Measurements from ENCODE around the gene RAPGEF6. TPM values are rescaled to one million over a fixed set of nuclear protein-coding genes. Genes with fewer than 3 reads are reported as not detected.
A peak's percentile ranks its signal among the peaks of the same experiment; 100 is the strongest.

Gene RAPGEF6
- total RNA-seq, 1 donor = 15.6 TPM

DNA sequence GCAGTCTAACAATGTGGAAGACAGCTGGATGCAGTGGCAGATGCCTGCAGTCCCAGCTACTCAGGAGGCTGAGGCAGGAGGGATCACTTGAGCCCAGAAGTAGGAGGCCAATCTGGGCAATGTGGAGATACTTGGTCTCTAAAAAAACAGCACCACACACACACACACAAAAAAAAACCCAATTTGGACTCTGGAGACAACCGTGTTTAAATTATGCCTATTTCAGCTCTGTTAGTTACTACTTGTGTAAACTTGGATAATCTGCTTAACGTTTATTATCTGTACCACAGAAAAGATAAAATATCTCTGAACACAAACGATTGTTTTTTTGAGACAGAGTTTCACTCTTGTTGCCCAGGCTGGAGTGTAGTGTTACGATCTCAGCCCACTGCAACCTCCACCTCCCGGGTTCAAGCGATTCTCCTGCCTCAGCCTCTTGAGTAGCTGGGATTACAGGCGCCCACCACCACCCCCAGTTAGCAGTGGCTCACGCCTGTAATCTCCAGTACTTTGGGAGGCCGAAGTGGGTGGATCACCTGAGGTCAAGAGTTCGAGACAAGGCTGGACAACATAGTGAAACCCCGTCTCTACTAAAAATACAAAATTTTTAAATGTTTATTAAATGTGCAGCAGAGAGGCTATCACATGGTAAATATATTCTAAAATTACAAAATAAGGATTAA, 17.7 kb downstream of the RAPGEF6 start:
- TF ChIP-seq, protein P1, sequence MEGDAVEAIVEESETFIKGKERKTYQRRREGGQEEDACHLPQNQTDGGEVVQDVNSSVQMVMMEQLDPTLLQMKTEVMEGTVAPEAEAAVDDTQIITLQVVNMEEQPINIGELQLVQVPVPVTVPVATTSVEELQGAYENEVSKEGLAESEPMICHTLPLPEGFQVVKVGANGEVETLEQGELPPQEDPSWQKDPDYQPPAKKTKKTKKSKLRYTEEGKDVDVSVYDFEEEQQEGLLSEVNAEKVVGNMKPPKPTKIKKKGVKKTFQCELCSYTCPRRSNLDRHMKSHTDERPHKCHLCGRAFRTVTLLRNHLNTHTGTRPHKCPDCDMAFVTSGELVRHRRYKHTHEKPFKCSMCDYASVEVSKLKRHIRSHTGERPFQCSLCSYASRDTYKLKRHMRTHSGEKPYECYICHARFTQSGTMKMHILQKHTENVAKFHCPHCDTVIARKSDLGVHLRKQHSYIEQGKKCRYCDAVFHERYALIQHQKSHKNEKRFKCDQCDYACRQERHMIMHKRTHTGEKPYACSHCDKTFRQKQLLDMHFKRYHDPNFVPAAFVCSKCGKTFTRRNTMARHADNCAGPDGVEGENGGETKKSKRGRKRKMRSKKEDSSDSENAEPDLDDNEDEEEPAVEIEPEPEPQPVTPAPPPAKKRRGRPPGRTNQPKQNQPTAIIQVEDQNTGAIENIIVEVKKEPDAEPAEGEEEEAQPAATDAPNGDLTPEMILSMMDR (IDR thresholded peaks at IDR 0.05; ENCODE audit: extremely low read depth, low read depth, low read length) = no peak
- Histone ChIP-seq H2AFZ (ENCODE audit: low read length) (no peak overlapping the region), H3K36me3 (ENCODE audit: insufficient read depth, low read length) (no peaks in the 10 kb centered on the region), H3K27ac (ENCODE audit: low read depth, low read length) (no peak overlapping the region), H3K4me3 (ENCODE audit: insufficient read depth, low read length) (no peak overlapping the region), H3K79me2 (ENCODE audit: insufficient read depth, low read length) (peaks cover 92% of the 10 kb centered on the region), H3K27me3 (ENCODE audit: insufficient read depth, low read length) (no peaks in the 10 kb centered on the region), H3K4me2 (ENCODE audit: insufficient read depth, low read length) (no peak overlapping the region), H3K9me3 (ENCODE audit: low read depth, low read length) (no peaks in the 10 kb centered on the region), H4K20me1 (ENCODE audit: insufficient read depth, low read length) (peaks cover 3% of the 10 kb centered on the region), H3K4me1 (ENCODE audit: insufficient read depth, low read length) (peaks cover 7% of the 10 kb centered on the region)
- DNase-seq (ENCODE audit: insufficient read length, low spot score, missing footprints) = no peak

DNA sequence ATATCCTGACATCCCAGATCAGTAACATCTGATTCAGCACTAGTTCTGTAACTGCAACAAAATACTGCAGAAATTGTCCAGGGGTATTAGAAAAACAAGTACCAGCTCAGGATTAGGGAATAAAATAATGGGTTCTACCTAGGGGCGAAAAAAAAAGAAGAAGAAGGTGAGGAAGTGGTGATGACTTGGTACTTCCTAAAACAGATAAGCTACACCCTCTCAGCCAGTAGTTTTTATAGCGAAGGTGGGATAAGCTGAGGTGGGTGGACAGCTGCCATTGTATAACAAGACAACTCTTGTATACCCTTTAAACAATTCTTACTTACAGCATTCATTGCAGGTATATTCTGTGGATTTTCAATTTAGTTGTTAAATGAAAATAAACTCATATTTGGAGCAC, 19.1 kb downstream of the RAPGEF6 start:
- Histone ChIP-seq H3K27me3 (ENCODE audit: insufficient read depth, low read length) (no peaks in the 10 kb centered on the region), H3K79me2 (ENCODE audit: insufficient read depth, low read length) (peaks cover 89% of the 10 kb centered on the region), H4K20me1 (ENCODE audit: insufficient read depth, low read length) (peaks cover 3% of the 10 kb centered on the region), H3K9me3 (ENCODE audit: low read depth, low read length) (no peaks in the 10 kb centered on the region), H3K4me2 (ENCODE audit: insufficient read depth, low read length) (no peak overlapping the region), H3K4me1 (ENCODE audit: insufficient read depth, low read length) (peaks cover 8% of the 10 kb centered on the region), H3K27ac (ENCODE audit: low read depth, low read length) (no peak overlapping the region), H2AFZ (ENCODE audit: low read length) (no peak overlapping the region), H3K4me3 (ENCODE audit: insufficient read depth, low read length) (no peak overlapping the region), H3K36me3 (ENCODE audit: insufficient read depth, low read length) (no peaks in the 10 kb centered on the region)
- TF ChIP-seq, protein P1 (IDR thresholded peaks at IDR 0.05; ENCODE audit: extremely low read depth, low read depth, low read length) = no peak
- no peak for DNase-seq (ENCODE audit: insufficient read length, low spot score, missing footprints)

DNA sequence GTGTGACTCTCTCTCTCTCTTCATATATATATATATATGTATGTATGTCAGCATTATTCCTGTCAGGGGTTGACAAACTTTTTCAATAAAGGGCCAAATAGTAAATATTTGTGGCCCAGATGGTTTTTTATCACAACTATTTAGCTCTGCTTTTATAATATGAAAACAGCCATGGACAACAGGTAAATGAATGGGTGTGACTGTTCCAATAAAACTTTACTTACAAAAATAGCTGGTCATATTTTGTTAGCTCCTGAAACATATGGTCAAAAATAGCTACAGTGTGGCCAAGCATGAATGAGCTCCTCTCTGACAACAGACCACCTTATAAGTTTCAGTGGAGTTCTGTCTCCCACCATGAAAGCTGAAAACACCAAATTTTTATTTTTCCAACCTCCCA, 21.6 kb downstream of the RAPGEF6 start:
- TF ChIP-seq, protein P1 (IDR thresholded peaks at IDR 0.05; ENCODE audit: extremely low read depth, low read depth, low read length) = no peak
- Histone ChIP-seq H3K4me1 (ENCODE audit: insufficient read depth, low read length) (peaks cover 24% of the 10 kb centered on the region), H3K36me3 (ENCODE audit: insufficient read depth, low read length) (no peaks in the 10 kb centered on the region), H3K9me3 (ENCODE audit: low read depth, low read length) (no peaks in the 10 kb centered on the region), H3K27ac (ENCODE audit: low read depth, low read length) (no peak overlapping the region), H3K79me2 (ENCODE audit: insufficient read depth, low read length) (peaks cover 87% of the 10 kb centered on the region), H4K20me1 (ENCODE audit: insufficient read depth, low read length) (no peaks in the 10 kb centered on the region), H2AFZ (ENCODE audit: low read length) (no peak overlapping the region), H3K27me3 (ENCODE audit: insufficient read depth, low read length) (no peaks in the 10 kb centered on the region), H3K4me2 (ENCODE audit: insufficient read depth, low read length) (no peak overlapping the region), H3K4me3 (ENCODE audit: insufficient read depth, low read length) (no peak overlapping the region)
- no peak for DNase-seq (ENCODE audit: insufficient read length, low spot score, missing footprints)

DNA sequence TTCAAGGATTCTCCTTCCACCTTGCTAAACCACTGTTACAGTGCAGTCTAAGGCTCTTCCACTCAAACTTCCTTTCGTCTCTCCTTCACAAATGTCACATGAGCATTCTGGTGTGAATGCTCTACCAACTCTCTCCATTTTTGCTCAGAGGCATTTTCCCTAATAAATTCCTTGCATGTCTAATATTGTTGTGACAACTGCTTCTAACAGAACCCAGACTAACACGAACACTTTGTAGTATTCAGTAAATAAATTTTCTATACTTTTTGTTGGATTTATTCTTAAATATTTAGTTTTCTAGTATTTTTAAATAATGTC, 24.0 kb downstream of the RAPGEF6 start:
- H4K20me1 ChIP-seq (ENCODE audit: insufficient read depth, low read length) = no peaks in the 10 kb centered on the region
- no peaks in the 10 kb centered on the region for H3K27me3 ChIP-seq (ENCODE audit: insufficient read depth, low read length)
- peaks cover 88% of the 10 kb centered on the region for H3K79me2 ChIP-seq (ENCODE audit: insufficient read depth, low read length)
- H2AFZ ChIP-seq (ENCODE audit: low read length) = no peak overlapping the region
- no peak overlapping the region for H3K4me2 ChIP-seq (ENCODE audit: insufficient read depth, low read length)
- no peaks in the 10 kb centered on the region for H3K9me3 ChIP-seq (ENCODE audit: low read depth, low read length)
- TF ChIP-seq, protein P1 (IDR thresholded peaks at IDR 0.05; ENCODE audit: extremely low read depth, low read depth, low read length) = no peak
- H3K4me3 ChIP-seq (ENCODE audit: insufficient read depth, low read length) = no peak overlapping the region
- peak overlapping the region; percentile 89 for H3K27ac ChIP-seq (ENCODE audit: low read depth, low read length)
- DNase-seq (ENCODE audit: insufficient read length, low spot score, missing footprints) = no peak
- no peaks in the 10 kb centered on the region for H3K36me3 ChIP-seq (ENCODE audit: insufficient read depth, low read length)
- H3K4me1 ChIP-seq (ENCODE audit: insufficient read depth, low read length) = peaks cover 24% of the 10 kb centered on the region

All from osteoblast (primary cell).